HG03103 (cell line): ENCODE results near the gene LSM4.
"Not testable (repeated sequence)": the region's sequence is repeated elsewhere in the genome, so short reads cannot be mapped to it uniquely, and the experiment has no call there.

Source experiments
- ATAC-seq: cut with Tn5 transposase; IDR thresholded peaks from one replicate; pipeline ENCODE4 v1.9.1; 2021; ENCODE audit warnings: low read depth; ENCODE audit not compliant: unreplicated experiment

Gene LSM4

GRCh38 chr19:18342090-18342632 is 19.3 kb upstream of the LSM4 start:
- no peak for ATAC-seq

- ATAC-seq, result no peak
Measured at GRCh38 chr19:18340990-18341868, 18.4 kb upstream of the LSM4 start.

- ATAC-seq, result no peak
Measured at GRCh38 chr19:18340190-18340989, 17.5 kb upstream of the LSM4 start, which contains the start of gene PGPEP1. Gene PGPEP1 (plus strand): TSS chr19:18340598. CDS start chr19:18340682, 84 bp downstream.

DNA sequence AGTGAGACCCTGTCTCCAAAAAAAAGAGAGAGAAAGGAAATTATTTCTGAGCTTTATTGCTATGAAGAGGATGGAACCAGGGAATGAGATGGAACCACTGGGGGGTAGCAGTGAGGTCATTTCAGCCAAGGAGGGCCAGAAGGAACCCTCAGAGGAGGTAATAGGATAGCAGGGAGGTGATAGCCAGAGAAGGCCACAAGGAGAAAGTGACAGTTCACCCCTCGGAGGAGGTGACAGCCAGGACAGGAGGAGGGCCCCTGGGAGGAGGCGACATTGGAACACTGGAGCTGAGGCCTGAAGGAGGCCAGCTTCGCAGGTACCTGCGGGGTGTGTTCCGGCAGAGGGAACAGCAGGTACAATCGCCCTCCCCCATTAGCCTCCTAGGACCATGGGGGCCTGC is 16.8 kb upstream of the LSM4 start:
- no peak for ATAC-seq

GRCh38 chr19:18338541-18338940 is 15.7 kb upstream of the LSM4 start:
- ATAC-seq, result no peak

DNA sequence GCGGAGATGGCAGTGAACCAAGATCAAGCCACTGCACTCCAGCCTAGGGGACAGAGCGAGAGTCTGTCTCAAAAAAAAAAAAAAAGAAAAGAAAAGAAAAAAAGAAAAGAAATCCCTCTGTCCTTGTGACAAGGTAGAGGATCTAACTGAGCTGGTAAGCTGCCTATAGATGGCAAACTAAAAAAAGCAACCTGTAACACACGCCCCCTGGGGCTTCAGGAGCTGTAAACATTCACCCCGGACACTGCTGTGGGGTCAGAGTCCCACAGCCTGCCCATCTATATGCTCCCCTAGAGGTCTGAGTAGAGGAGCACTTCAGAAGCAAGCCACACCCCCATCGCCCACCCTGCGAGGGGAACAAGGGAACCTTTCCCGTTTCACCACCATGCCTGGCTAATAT is 13.2 kb upstream of the LSM4 start:
- ATAC-seq, result no peak

GRCh38 chr19:18333680-18334079 is 10.8 kb upstream of the LSM4 start:
- ATAC-seq, result no peak

DNA sequence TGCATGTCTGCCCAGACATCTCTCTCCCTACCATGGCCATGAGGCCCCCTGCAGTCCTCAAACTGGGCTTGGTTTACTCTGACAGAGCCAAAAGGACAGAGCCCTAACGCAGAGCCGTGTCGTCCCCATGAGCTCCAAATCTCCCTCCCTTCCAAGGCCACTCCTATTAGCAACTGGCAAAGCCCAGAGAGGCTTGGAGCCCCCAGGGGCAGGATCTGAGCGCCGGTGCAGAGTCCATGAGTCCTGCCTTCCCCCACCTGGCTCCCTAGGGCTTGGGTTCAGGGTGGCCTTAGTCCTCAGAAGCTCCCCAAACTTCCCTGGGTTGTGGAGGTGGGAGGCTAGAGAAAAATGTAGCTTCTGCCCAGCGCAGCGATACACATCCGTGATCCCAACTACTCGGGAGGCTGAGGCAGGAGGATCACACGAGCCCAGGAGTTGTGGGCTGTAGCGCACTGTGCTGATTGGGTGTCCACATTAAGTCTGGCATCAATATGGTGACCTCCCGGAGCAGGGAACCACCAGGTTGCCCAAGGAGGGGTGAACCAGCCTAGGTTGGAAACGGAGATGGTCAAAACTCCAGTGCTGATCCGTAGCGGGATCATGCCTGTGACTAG is 10.1 kb upstream of the LSM4 start:
- ATAC-seq, result no peak

DNA sequence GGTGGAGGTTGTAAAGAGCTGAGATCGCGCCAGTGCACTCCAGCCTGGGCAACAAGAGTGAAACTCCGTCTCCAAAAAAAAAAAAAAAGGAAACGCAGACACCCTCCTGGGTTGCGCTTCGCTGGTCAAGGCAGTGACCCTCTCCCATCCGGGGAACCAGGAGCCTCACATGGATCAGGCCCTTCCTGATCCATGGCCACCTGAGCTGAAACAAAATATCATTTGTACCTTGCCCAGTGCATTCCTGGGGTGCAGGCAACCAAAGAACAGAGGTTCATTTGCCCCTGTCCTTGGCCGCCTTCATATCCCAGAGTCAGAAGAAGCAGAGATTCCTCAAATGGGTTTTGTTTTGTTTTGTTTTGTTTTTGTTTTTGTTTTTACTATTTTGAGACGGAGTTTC is 8.0 kb upstream of the LSM4 start:
- ATAC-seq, result no peak

- ATAC-seq, result no peak
Measured at GRCh38 chr19:18329035-18329376, 6.1 kb upstream of the LSM4 start.

DNA sequence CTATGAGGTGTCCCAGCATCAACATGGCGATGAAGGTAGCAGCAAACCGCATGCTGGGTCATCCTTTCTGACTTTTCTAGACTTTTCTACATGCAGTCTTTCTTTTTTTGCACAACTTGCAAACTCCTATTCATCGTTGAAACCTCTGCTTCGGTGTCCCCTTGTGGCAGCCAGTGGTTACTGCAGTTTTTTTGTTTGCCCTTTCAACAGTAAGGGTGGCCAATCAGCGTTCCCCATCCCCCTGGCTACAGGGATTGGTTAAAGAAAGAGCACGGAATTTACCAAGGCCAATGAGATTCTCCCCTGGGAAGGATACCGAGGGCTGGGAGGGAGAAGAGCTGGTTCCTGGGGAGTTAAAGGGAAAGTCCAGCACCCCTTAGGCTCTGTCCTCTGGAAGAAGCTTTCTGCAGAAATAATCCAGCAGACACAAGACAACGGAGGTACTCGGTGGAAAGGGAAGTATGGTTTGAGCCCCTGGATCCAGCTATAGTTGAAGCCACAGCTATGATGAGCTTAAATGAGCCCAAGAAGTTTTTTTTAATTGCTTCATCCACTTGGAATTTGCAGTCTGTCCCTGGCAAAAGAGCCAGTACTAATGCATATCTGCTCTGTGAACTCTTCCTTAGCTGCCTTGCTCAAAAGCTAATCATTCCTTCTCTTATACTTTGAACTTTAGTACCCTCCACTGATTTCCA is 5.6 kb upstream of the LSM4 start:
- peak; percentile 95 for ATAC-seq

- no peak for ATAC-seq
Measured at GRCh38 chr19:18326772-18327171, 3.9 kb upstream of the LSM4 start.

- not testable (repeated sequence) for ATAC-seq
Measured at GRCh38 chr19:18324373-18324731, 1.5 kb upstream of the LSM4 start.

- no peak for ATAC-seq
Measured at GRCh38 chr19:18322318-18322758, 538 bp downstream of the LSM4 start.

DNA sequence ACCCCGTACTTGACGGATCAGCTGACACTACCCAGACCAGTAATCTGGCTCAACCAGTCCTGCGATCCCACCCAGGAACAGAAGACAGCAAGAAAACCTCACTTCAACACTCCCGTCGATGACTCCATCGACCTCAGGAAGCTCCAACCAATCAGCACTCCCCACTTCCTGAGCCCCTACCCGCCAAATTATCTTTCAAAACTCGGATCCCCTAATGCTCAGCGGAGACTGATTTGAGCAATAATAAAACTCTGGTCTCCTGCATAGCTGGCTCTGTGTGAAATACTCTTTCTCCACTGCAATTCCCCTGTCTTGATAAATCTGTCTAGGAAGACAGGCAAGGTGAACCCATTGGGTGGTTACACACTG is 1.2 kb downstream of the LSM4 start:
- no peak for ATAC-seq

GRCh38 chr19:18320865-18321733 is 1.8 kb downstream of the LSM4 start:
- no peak for ATAC-seq

- no peak for ATAC-seq
Measured at GRCh38 chr19:18319591-18320135, 3.2 kb downstream of the LSM4 start.

DNA sequence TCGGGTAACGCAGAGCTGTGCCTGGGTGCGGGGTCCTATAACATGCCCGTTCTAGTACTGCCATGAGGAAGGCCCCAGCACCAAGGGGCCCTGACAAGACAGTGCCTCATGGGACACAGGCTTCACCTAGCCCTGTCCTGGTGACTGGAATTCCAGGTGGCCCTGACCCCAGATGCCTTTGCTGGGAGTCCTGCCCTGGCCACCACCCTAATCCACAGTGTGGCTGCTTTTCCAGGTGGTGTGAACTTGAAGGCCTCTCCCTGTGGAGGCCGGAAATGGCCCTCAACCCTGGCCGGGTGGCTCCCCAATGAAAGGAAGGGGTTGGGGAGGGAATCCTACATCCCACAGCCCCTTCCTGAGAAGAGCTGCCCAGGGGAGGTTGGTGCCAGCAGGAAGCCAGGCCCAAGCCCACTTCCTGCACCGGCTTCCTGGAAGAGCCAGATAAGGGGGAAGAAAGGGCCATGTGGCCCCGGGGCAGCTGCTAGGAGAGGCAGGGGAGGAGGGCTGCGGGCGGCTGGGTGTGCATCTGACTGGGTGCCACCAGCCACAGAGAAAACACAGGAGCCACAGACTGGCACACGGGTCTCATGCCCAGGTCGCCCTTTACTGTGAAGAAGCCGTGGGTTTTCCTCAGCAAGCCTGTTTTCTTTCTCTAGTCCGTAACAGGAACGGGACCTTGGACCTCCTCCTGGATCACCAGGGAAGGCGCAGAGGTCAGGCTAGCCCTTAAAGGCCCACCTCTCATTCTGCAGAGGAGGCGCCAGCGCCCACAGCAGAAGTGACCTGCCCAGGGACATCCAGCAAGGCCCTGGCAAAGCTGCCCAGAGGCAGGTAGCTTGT is 4.7 kb downstream of the LSM4 start:
- ATAC-seq, result no peak
